Measurements from ENCODE around the gene NDUFB8.
"Not testable (repeated sequence)": the region's sequence is repeated elsewhere in the genome, so short reads cannot be mapped to it uniquely, and the experiment has no call there.

Gene NDUFB8

DNA sequence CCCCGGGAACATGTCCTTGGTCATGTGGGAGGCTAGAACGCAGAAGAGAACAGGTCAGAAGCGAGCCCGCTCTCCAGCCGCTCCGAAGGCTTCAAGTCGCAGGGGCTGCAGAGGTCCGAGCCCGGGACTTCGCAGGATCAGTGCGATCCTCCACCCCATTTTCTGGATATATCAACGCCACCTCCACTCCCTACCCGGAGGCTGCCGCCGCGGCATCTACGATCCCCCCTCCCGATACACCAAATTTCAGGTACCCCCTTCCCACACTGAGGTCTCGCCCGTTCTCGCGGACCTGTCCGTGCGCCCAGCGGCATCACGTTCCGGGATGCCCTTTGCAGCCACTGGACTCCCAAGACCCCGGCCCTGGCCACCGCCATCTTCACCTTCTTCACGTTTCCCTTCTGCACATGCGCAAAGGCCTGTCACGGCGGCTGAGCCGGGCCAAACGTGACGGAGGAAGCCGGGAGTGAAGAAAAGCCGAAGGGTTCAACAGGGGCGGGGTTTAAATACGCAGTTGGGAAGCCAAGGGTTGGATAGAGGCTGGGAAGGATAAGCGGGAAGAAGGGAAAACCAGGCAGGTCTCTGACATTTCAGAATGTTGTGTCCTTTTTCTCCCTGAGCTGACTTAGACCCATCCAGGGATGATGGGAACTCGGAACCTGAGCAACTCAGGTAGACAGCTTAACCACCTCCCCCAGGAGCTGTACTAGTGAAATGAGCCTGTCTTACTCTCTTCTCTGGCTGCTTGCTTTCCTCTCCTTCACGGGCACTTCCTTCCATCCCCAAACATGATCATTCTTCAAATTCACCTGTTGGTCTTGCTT is at the start of gene NDUFB8:
Gene NDUFB8, minus strand, starts transcription at position 397 of the 824 bp plus-strand sequence. Its CDS starts 20 bp downstream, at position 377.
- peak; percentile 92 for DNase-seq

DNA sequence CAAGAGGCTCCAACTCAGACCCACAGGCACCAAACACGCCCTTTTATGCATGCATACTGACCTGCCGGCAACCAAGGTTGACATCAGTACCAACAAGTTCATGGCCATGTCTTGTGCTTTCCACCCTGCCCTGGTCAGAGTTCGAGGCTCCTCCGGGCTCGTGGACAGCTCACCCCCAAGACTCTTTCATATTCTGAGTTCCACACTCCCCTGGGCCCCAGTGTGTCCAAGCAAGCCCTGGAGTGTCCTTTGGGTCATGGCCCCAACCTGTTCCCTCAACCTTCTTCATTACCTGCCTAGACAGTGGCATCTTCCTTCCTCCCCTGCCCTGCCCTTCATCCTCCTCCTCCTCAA is 46.6 kb upstream of the NDUFB8 start:
- DNase-seq = no peak

GRCh38 chr10:100575585-100576281 is 46.1 kb upstream of the NDUFB8 start:
- no peak for DNase-seq

DNA sequence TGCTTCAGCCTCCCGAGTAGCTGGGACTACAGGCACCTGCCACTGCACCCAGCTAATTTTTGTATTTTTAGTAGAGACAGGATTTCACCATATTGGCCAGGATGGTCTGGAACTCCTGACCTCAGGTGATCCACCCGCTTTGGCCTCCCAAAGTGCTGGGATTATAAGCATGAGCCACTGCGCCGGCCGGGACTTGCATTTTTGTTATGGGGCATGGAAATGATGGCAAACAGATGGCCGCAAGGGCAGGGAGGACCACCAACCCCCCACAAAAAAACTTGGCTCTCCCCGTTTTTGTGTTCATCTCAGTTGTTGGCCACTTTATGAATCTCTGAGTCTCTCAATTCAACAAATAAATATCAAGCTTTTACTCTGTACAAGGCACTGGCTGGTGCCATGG is 45.5 kb upstream of the NDUFB8 start:
- not testable (repeated sequence) for DNase-seq

DNA sequence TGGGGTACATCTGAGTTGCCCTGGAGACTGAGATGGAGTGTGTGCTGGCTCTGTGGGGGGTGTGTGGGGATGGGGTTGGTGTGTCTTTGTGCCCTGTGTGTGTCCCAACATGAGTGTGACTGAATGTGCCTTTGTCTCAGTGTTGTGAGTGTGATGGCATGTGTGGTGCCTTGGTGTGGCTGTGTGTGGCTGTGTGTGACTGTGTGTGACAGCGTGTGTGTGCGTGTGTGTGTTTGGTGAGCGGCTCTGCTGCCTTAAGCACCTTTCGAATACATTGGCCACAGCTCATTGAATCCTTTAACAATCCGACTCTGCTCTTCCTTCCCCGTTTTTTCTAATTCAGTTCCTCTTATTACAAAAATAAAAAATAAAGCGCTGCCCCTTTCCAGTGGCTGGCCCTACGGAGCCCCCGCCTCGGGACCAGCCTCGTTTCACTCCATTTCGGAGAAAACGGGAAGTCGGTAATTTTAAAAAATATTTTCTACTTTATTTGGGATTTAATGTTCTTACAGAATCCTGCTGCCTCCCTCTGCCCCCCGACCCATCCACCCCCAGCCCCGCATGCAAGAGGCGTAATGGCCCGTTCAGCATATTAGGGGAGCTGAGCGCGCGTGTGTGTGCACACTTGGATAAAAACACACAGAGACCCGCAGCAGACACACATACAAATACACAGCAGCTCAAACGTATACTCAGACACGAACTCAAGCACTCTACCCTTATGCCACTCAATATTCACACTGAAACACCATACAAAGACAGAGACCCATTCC is 41.6 kb upstream of the NDUFB8 start:
- DNase-seq = no peak

DNA sequence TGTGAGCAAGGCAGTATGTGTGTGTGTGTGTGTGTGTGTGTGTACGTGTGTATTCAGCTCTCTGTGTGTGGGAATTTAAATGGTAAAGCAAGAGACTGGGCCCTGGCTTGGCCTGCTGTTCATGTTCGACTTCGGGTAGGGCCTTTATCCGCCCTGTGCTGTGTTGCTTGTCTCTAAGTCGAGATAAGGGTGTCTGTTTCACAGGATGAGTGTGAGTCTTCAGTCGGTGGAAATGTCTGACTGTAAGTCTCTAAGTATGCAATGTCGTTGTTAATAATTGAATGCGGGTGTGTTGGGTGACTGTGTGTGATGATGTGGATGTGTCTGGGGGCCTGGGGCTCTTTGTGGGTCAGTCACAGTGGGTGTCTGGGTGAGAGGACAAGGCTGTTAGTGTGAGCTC is 40.8 kb upstream of the NDUFB8 start:
- no peak for DNase-seq

DNA sequence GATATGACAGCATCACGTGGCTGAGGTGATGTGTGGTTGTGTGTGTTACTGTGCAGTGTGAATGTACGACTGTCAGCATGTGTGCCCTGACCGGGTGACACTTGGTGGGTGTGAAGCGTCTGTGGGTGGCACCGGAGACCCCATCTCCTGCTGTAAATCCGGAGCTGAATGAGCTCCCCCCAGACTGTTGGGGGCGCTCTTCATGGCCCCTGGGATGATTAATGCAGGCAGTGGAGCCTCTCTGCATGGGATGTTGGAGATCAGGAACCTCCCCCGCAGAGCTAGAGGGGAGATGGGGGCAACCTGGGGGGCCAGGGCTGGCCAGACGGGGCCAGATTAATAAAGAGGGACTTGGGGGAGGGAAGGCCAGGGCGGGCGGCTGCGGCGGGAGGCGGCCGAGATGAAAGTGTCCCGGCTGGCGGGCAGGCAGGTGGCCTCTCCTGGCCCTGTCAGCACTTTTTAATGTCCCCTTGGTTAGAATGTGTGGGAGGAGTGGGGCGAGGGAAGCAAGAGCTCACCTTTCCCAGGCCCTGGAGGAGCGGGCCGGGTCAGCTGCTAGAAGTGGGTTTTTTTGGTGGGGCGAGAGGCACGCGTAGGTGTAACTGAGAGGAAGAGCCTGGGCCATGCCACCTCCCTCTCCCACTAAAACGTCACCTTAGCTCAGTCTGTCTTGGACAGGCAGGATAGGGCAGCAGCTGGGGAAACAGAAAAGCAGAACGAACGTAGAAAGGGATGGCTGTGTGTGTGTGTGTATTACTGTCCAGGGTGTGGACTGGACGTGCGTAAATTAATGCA is 40.2 kb upstream of the NDUFB8 start:
- no peak for DNase-seq

DNA sequence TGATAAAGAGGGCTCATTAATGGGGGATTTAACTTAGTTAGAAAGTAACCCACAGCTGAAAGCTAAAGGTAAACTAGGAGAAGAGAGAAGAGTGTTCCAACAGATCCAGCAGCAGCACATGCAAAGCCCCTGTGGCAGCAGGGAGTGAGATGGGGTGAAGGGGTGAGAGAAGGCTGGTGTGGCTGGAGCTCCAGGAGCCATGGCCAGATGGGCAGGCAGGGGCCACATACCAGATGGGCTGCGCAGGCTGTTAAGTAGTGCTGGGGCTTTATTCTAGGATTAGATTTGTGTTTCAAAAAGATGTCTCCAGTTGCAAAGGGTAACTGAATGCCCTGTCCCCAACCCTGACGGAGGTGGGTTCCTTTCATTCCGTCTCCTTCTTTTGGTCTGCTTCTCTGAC is 39.2 kb upstream of the NDUFB8 start:
- DNase-seq = no peak

GRCh38 chr10:100567826-100568225 is 38.2 kb upstream of the NDUFB8 start:
- no peak for DNase-seq

DNA sequence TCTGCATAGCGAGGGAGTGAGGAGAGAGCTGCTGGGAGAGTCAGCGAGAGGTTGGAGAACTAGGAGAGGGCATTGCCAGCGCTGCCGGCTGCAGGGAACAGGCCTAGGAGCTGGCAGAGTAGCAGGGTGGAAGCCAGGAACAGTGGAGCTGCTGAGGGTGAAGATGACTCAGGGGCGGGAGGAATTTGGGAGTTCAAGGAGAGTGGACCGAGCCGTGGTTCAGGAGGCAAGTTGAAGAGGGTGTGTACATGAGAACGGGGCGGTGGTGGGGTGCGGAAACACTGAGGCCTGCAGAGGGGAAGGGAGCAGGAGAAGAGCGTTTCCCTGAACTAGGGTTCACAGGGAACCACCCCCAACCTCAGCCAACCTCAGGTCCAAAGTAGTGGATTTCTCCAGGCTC is 37.6 kb upstream of the NDUFB8 start:
- DNase-seq = no peak

DNA sequence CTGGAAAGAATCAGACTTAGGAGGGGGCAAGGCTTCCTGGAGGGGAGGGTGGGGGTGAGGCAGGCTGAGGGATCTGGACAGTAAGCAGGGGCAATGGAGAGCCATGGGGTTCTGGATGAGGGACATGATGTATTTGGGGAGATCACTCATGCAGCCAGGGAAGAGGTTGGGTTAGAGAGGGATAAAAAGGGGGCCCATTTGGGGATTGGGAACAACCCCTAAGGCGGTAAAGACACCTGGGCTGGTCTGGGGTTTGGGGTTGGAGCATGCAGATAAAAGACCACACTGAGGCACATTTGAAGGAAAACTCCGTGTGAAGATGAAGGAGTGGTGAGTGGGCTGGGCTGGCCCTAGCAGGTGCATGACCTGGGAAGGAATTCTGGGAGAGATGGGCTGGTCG is 36.9 kb upstream of the NDUFB8 start:
- no peak for DNase-seq

- DNase-seq = no peak
Observed at GRCh38 chr10:100565206-100565985, 35.7 kb upstream of the NDUFB8 start.

GRCh38 chr10:100562008-100562672 is 32.5 kb upstream of the NDUFB8 start:
- DNase-seq = peak; percentile 82

DNA sequence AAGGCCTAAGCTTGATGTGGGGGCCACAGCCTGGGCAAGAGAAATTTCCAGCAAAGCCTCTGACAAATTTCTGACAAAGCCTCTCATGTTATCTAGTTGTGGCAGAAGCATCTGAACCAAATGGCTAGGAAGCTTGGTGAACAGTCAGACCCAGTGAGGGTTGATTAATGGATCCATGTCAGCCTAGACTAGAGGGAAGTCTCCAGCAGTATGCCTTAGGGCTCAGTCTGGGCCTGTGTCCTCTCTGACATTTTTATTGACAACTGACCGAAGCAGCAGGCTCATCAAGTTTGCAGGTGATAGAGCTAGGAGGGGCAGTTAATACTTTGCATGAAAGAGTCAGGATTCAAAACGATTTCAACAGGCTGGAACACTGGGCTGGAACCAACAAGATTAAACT is 31.3 kb upstream of the NDUFB8 start:
- no peak for DNase-seq

- no peak for DNase-seq
Observed at GRCh38 chr10:100560248-100560647, 30.6 kb upstream of the NDUFB8 start.

GRCh38 chr10:100554902-100555301 is 25.2 kb upstream of the NDUFB8 start:
- DNase-seq = no peak

GRCh38 chr10:100553929-100554328 is 24.3 kb upstream of the NDUFB8 start:
- DNase-seq = no peak

GRCh38 chr10:100551738-100552137 is 22.1 kb upstream of the NDUFB8 start:
- DNase-seq = no peak

DNA sequence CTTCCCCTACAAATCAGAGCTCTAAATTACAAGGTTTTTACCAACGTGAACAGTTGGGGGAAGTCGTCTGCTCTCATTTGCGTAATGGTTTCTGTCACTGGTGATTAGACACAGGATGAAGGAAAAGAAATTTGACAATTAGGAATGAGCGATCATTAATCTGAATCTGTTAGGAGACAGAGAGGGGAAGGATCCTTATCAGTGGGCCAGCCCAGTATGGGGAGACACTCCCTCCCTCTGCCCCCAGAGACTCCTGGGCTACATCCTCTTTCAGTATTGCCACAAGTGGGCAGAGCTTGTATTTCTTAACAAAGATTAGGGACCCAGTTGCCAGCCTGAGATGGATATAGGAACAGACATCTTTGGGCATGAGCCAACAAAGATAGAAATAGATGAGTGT is 21.5 kb upstream of the NDUFB8 start:
- no peak for DNase-seq

GRCh38 chr10:100544950-100545349 is 15.3 kb upstream of the NDUFB8 start:
- DNase-seq = no peak

DNA sequence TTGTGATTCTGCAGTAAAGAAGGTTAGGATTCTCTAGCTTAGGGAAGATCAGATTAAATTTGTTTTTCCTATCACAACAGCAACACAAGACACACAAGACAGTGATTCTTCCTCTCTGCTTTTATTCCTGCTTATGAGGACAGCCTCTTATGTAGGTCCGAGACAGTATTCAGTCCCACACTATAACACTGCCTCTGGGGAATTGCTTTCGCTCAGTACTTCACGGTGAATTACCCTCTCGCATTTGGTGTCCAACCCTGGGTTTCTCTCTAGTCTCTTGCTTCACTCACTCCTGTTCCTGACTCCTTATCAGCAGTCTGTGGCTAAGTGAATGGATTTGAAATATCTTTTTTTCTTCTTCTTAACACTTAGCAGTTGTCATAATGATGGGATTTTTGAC is 7.8 kb upstream of the NDUFB8 start:
- no peak for DNase-seq

Data from stimulated activated CD4-positive, alpha-beta T cell treated with anti-CD3 and anti-CD28 coated beads, Interleukin-4, amount 100 ng/mL, for 24 hours (primary cell).